Esophagus muscularis mucosa (tissue), 4 donors: ENCODE measurements around the gene TSPAN32. TPM values are rescaled to one million over a fixed set of nuclear protein-coding genes. Genes with fewer than 3 reads are reported as not detected.

Experiments used
- DNase-seq: peaks from one replicate; pipeline ENCODE4 v3.0.0-alpha.2; 2017; ENCODE audit errors: extremely low spot score
- H3K27ac ChIP-seq, 4 donors: fragments of 200-600 bp; sonication (generic); replicated peaks in 1 of 4; 1 replicate in 3 of 4; 2 replicates in 1 of 4; pipeline ENCODE4 v1.5.1; 2016 to 2019; ENCODE audit warnings: mild to moderate bottlenecking in 1 of 4
- H3K27me3 ChIP-seq, 4 donors: fragments of 200-600 bp; sonication (generic); one replicate each; pipeline versions ENCODE4 v1.5.1 to v1.6.0; 2016 to 2019
- H3K36me3 ChIP-seq, 4 donors: fragments of 200-600 bp; sonication (generic); one replicate each; pipeline ENCODE4 v1.5.1; 2016 to 2019
- H3K4me1 ChIP-seq, 4 donors: fragments of 200-600 bp; sonication (generic); one replicate each; pipeline ENCODE4 v1.5.1; 2016 to 2019
- H3K4me3 ChIP-seq, 4 donors: fragments of 200-600 bp; sonication (generic); 1 replicate in 2 of 4; 2 replicates in 2 of 4; pipeline ENCODE4 v1.5.1; 2016 to 2019; ENCODE audit warnings: mild to moderate bottlenecking in 4 of 4, moderate library complexity in 1 of 4
- H3K9me3 ChIP-seq, 4 donors: fragments of 200-600 bp; sonication (generic); 1 replicate in 3 of 4; 2 replicates in 1 of 4; pipeline ENCODE4 v1.5.1; 2016 to 2019
- EP300 ChIP-seq: sonication (generic); formaldehyde crosslinking; IDR thresholded peaks from one replicate; pipeline ENCODE4 v1.6.1; 2017; ENCODE audit warnings: antibody characterized with exemption
- POLR2A ChIP-seq: fragments of 450-650 bp; IDR thresholded peaks from one replicate; pipeline ENCODE4 v1.6.1; 2017; ENCODE audit warnings: antibody characterized with exemption, moderate library complexity, mild to moderate bottlenecking, low read depth
- POLR2AphosphoS5 ChIP-seq, 2 donors: sonication (generic); formaldehyde crosslinking; IDR thresholded peaks; one replicate each; pipeline ENCODE4 v1.6.1; 2017; ENCODE audit warnings: antibody characterized with exemption in 2 of 2
- WGBS: methylation state at CpG from one replicate; pipeline ENCODE4 v1.1.5; 2018; 5-methylcytosine and 5-hydroxymethylcytosine counted together
- intact Hi-C: fragments of 100-400 bp; cut with DNase I; formaldehyde crosslinking; loops from one replicate; pipeline ENCODE4 v1.15.1; 2023
- total RNA-seq, 4 donors: library from RNA; depleted of rRNA; stranded (reverse); fragments of >200 nt; gene quantifications; one replicate each; pipeline versions ENCODE4 v1.1.0 to v1.2.1, GENCODE V29; 2016
- TF ChIP-seq, protein P1 (sequence below), 3 experiments: fragments of 200-600 bp in 2 of 3; fragments of 450-650 bp in 1 of 3; sonication (generic) in 2 of 3; IDR thresholded peaks; one replicate each; pipeline ENCODE4 v1.5.1; 2017 to 2019; ENCODE audit warnings: antibody characterized with exemption in 3 of 3, mild to moderate bottlenecking in 2 of 3, moderate library complexity in 1 of 3

TSPAN32 gene
- total RNA-seq: 1 to 10 TPM in 2 of 4 donors, under 1 TPM in 1, not detected in 1; 0.52 to 3.5 (median 1.2) TPM

- TF ChIP-seq POLR2A (no peak), EP300 (no peak), POLR2AphosphoS5 (IDR thresholded peaks at IDR 0.05) (no peak)
- TF ChIP-seq, protein P1, sequence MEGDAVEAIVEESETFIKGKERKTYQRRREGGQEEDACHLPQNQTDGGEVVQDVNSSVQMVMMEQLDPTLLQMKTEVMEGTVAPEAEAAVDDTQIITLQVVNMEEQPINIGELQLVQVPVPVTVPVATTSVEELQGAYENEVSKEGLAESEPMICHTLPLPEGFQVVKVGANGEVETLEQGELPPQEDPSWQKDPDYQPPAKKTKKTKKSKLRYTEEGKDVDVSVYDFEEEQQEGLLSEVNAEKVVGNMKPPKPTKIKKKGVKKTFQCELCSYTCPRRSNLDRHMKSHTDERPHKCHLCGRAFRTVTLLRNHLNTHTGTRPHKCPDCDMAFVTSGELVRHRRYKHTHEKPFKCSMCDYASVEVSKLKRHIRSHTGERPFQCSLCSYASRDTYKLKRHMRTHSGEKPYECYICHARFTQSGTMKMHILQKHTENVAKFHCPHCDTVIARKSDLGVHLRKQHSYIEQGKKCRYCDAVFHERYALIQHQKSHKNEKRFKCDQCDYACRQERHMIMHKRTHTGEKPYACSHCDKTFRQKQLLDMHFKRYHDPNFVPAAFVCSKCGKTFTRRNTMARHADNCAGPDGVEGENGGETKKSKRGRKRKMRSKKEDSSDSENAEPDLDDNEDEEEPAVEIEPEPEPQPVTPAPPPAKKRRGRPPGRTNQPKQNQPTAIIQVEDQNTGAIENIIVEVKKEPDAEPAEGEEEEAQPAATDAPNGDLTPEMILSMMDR (IDR thresholded peaks at IDR 0.05): no peak
- Histone ChIP-seq H3K27me3 (peaks cover 0 to 10% (median 0%) of the 10 kb centered on the region in 4 donors), H3K36me3 (no peaks in the 10 kb centered on the region), H3K4me1 (peaks cover 39 to 50% (median 43%) of the 10 kb centered on the region in 4 donors), H3K4me3 (peak within 1 kb of the TSS in 3 of 4 donors; percentile 7 to 28 (median 11)), H3K27ac (peak within 1 kb of the TSS in 1 of 4 donors; percentile 26), H3K9me3 (no peaks in the 10 kb centered on the region)
- peak; percentile 92 for DNase-seq
- WGBS: 66% methylated on average over 15 of the region's 16 CpGs
- intact Hi-C loops: loop anchor here (10.0 kb wide), 1 partner anchor 233 kb away; no protein-coding TSS in a partner anchor
These were observed at the start of gene TSPAN32, which contains the start of gene C11orf21 for GRCh38 chr11:2301631-2302305. TSPAN32 (plus strand) TSS chr11:2302013; CDS start chr11:2302150, 137 bp downstream. C11orf21 (minus strand) TSS chr11:2301918; CDS start chr11:2301808, 110 bp downstream.

DNA sequence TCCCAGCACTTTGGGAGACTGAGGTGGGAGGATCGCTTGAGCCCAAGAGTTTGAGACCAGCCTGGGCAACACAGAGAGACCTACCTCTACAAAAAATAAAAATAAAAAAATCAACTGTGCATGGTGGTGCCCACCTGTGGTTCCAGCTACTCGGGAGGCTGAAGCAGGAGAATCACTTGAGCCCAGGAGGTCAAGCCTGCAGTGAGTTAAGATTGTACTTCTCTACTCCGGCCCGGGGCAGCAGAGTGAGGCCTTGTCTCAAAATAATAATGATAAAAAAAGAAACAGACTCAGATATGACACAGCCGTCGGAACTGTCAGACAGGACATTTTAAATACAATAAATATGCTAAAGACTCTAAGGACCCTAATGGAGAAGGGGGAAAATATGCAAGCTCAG lies 49.8 kb upstream of the TSPAN32 start:
- WGBS: 84% methylated on average over 6 of the region's 6 CpGs
- Histone ChIP-seq H3K27ac (no peak overlapping the region), H3K36me3 (no peaks in the 10 kb centered on the region), H3K9me3 (peaks cover 0 to 8% (median 5%) of the 10 kb centered on the region in 4 donors), H3K4me1 (no peaks in the 10 kb centered on the region), H3K27me3 (peaks cover 0 to 17% (median 0%) of the 10 kb centered on the region in 4 donors), H3K4me3 (no peak overlapping the region)
- TF ChIP-seq POLR2A: no peak
- no peak for TF ChIP-seq EP300
- no peak for TF ChIP-seq POLR2AphosphoS5 (IDR thresholded peaks at IDR 0.05)
- TF ChIP-seq, protein P1 (IDR thresholded peaks at IDR 0.05): no peak
- DNase-seq: peak; percentile 83
- intact Hi-C loops: no loop called here

DNA sequence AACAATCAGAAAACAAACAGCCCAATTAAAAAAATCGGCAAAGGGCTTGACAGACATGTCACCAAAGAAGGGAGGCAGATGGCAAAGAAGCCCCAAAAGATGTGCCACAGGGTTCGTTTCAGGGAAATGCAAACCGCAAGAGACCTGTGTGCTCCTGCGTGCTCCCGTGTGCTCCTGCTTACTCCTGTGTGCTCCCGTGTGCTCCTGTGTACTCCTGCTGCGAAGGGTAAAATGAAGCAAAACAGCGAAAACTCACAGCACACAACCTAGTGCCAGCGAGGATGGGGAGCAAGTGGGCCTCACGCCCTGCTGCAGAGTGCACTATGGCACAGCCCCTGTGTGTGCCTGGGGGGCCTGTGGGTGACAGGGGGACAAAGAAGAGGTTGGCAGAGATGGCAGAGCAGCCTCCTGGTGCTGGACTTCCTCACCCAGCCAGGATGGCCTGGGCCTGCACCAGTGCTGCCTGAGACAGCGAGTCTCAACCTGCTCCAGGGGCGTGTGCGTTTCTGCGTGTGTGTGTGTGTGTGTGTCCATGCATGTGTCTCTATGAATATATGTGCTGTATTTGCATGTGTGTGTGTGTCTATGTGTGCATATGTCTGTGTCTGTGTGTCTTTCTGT lies 45.4 kb upstream of the TSPAN32 start:
- DNase-seq: peak; percentile 78
- peaks cover 0 to 17% (median 0%) of the 10 kb centered on the region in 4 donors for H3K27me3 ChIP-seq
- H3K4me3 ChIP-seq: no peak overlapping the region
- TF ChIP-seq EP300 (no peak), POLR2AphosphoS5 (IDR thresholded peaks at IDR 0.05) (no peak), POLR2A (no peak)
- TF ChIP-seq, protein P1 (IDR thresholded peaks at IDR 0.05): no peak
- H3K36me3 ChIP-seq: no peaks in the 10 kb centered on the region
- peaks cover 0 to 8% (median 5%) of the 10 kb centered on the region in 4 donors for H3K9me3 ChIP-seq
- intact Hi-C loops: no loop called here
- H3K4me1 ChIP-seq: no peaks in the 10 kb centered on the region
- H3K27ac ChIP-seq: no peak overlapping the region
- WGBS: 87% methylated on average over 12 of the region's 14 CpGs

GRCh38 chr11:2256951-2257700 lies 44.7 kb upstream of the TSPAN32 start:
- no peak for TF ChIP-seq POLR2A
- no peak for TF ChIP-seq EP300
- TF ChIP-seq, protein P1 (IDR thresholded peaks at IDR 0.05): no peak
- TF ChIP-seq POLR2AphosphoS5 (IDR thresholded peaks at IDR 0.05): no peak
- Histone ChIP-seq H3K36me3 (no peaks in the 10 kb centered on the region), H3K9me3 (peaks cover 0 to 8% (median 5%) of the 10 kb centered on the region in 4 donors), H3K4me3 (no peak overlapping the region), H3K27ac (no peak overlapping the region), H3K4me1 (no peaks in the 10 kb centered on the region), H3K27me3 (peaks cover 0 to 24% (median 0%) of the 10 kb centered on the region in 4 donors)
- peak; percentile 55 for DNase-seq
- intact Hi-C loops: no loop called here
- 91% methylated on average over 22 of the region's 31 CpGs for WGBS
